ENCODE measurements around the gene SPC24. TPM values are rescaled to one million over a fixed set of nuclear protein-coding genes. Genes with fewer than 3 reads are reported as not detected.

Gene SPC24
- total RNA-seq, 1 donor from 2014 or later: 0.98 TPM

DNA sequence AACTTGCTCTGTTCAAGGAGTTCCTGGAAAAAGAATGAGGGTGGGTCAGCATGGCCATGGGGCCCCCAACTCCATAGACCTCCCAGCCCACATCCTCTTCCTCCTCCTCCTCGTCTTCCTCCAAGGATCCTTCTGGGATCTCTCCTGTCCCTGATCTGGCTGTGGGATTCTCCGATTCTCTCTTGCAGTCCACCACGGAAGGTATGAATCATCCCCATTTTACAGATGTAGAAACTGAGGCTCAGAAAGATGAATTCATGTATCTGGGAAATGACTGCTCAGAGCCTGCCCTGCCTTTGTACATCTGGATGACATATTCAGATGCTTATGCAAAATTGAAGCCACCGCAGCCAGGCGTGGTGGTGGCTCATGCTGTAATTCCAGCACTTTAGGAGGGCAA lies 43.9 kb upstream of the SPC24 start:
- POLR2A ChIA-PET: no interaction called here
- H3K4me1 Mint-ChIP-seq: peaks cover 13% of the 10 kb centered on the region
- no peak for TF ChIP-seq CTCF (IDR thresholded peaks at IDR 0.05)
- no peaks in the 10 kb centered on the region for H3K9me3 Mint-ChIP-seq
- intact Hi-C loops (cut with micrococcal nuclease): loop anchor here (5.0 kb wide), 1 partner anchor 42 kb away; the partner anchor contains the start of gene SPC24
- H3K4me3 Mint-ChIP-seq: no peak overlapping the region
- no peak overlapping the region for H3K27ac Mint-ChIP-seq
- peaks cover 15% of the 10 kb centered on the region for H3K27me3 Mint-ChIP-seq
- no peaks in the 10 kb centered on the region for H3K36me3 Mint-ChIP-seq (ENCODE audit: low read depth)
- no peak for ATAC-seq (ENCODE audit: low read depth)
- CTCF ChIA-PET: no interaction called here
- no peak for DNase-seq

GRCh38 chr19:11198769-11199424 lies 43.3 kb upstream of the SPC24 start:
- Mint-ChIP-seq H3K4me1 (peaks cover 11% of the 10 kb centered on the region), H3K27ac (no peak overlapping the region), H3K27me3 (peaks cover 18% of the 10 kb centered on the region), H3K4me3 (no peak overlapping the region), H3K36me3 (ENCODE audit: low read depth) (no peaks in the 10 kb centered on the region), H3K9me3 (no peaks in the 10 kb centered on the region)
- intact Hi-C loops (cut with micrococcal nuclease): loop anchor here (5.0 kb wide), 1 partner anchor 42 kb away; the partner anchor contains the start of gene SPC24
- ChIA-PET CTCF (no interaction called here), POLR2A (no interaction called here)
- ATAC-seq (ENCODE audit: low read depth) (no peak), DNase-seq (no peak)
- no peak for TF ChIP-seq CTCF (IDR thresholded peaks at IDR 0.05)

DNA sequence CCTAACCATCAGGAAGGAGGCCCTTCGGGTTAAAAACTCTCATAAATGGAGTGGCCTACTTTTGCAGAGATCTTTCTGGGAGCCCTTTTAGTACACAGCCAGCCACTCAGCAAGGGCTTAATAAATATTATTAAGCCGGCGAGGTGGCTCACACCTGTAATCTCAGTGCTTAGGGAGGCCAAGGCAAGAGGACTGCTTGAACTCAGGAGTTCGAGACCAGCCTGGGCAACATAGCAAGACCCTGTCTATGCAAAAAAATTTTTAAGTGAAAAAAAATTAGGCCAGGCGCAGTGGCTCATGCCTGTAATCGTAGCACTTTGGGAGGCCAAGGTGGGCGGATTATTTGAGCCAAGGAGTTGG lies 42.6 kb upstream of the SPC24 start:
- DNase-seq (no peak), ATAC-seq (ENCODE audit: low read depth) (no peak)
- H3K4me3 Mint-ChIP-seq: peak overlapping the region; percentile 73
- no peaks in the 10 kb centered on the region for H3K36me3 Mint-ChIP-seq (ENCODE audit: low read depth)
- H3K27ac Mint-ChIP-seq: no peak overlapping the region
- peaks cover 11% of the 10 kb centered on the region for H3K4me1 Mint-ChIP-seq
- CTCF ChIA-PET: no interaction called here
- H3K27me3 Mint-ChIP-seq: peaks cover 16% of the 10 kb centered on the region
- intact Hi-C loops (cut with micrococcal nuclease): loop anchor here (5.0 kb wide), 1 partner anchor 41 kb away; the partner anchor contains the start of gene SPC24
- H3K9me3 Mint-ChIP-seq: no peaks in the 10 kb centered on the region
- no peak for TF ChIP-seq CTCF (IDR thresholded peaks at IDR 0.05)
- POLR2A ChIA-PET: interaction anchor here (0.5 kb wide), 1 partner anchor 225 kb away, joined by 4 read pairs; no protein-coding TSS in a partner anchor

- CTCF ChIA-PET: no interaction called here
These were observed 42.0 kb upstream of the SPC24 start, which contains the start of gene KANK2 for GRCh38 chr19:11197291-11198174. Gene KANK2 (minus strand): TSS chr19:11197545. CDS start chr19:11194511, 3,034 bp downstream.

More at GRCh38 chr19:11197291-11198174, 42.0 kb upstream of the SPC24 start, which contains the start of gene KANK2:
- TF ChIP-seq CTCF (IDR thresholded peaks at IDR 0.05): no peak
- POLR2A ChIA-PET: interaction anchor here (0.5 kb wide), 1 partner anchor 224 kb away, joined by 4 read pairs; no protein-coding TSS in a partner anchor
- H3K4me3 Mint-ChIP-seq: peak within 1 kb of the TSS; percentile 74
- DNase-seq: peak; percentile 83
- H3K9me3 Mint-ChIP-seq: no peaks in the 10 kb centered on the region
- peak; percentile 93 for ATAC-seq (ENCODE audit: low read depth)
- no peaks in the 10 kb centered on the region for H3K36me3 Mint-ChIP-seq (ENCODE audit: low read depth)
- peaks cover 15% of the 10 kb centered on the region for H3K27me3 Mint-ChIP-seq
- H3K27ac Mint-ChIP-seq: no peak within 1 kb of the TSS
- intact Hi-C loops (cut with micrococcal nuclease): loop anchor here (1.0 to 5.0 kb wide), 2 partner anchors 17 to 40 kb away; partner anchors contain the start of gene SPC24
- H3K4me1 Mint-ChIP-seq: peaks cover 11% of the 10 kb centered on the region

All from activated B cell treated with CpG ODN at 0.5 μM for 24 hours (primary cell).